ENCODE measurements around the gene RECK.
A peak's percentile ranks its signal among the peaks of the same experiment; 100 is the strongest.
"Not testable (repeated sequence)": the region's sequence is repeated elsewhere in the genome, so short reads cannot be mapped to it uniquely, and the experiment has no call there.

Gene RECK

DNA sequence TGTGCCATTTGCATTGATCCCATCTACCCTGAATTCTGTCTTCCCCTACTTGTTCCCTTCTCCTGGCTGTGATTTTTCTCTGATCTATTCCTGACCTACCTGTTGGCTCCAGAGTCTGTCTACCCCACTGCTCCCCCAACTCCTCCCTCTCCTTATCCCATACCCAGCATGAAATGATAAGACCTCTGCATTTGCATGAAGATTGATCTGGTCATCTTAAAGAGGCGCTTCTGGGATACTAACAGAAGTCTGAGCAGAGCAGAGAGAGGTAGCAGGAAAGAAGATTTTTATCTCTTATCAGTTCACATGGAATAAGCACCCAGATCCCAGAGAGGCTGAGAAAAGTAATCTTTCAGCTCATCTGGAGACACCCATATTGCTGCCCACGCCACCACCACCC, 81.5 kb downstream of the RECK start:
- no peak for DNase-seq (ENCODE audit: low read depth)

DNA sequence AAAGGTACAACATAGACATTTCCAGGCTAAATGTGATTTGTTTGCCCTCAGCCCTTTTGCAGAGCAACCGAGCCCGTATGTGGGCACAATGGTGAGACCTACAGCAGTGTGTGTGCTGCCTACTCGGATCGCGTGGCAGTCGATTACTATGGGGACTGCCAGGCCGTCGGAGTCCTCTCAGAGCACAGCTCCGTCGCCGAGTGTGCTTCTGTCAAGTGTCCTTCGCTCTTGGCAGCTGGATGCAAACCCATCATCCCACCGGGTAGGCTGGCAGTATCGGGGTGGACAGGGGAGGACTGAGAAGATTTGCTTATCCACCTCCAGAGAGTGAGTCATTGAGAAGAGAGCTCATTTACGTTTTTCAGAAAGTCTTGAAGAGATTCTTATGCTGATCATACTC, 82.0 kb downstream of the RECK start:
- no peak for DNase-seq (ENCODE audit: low read depth)

DNA sequence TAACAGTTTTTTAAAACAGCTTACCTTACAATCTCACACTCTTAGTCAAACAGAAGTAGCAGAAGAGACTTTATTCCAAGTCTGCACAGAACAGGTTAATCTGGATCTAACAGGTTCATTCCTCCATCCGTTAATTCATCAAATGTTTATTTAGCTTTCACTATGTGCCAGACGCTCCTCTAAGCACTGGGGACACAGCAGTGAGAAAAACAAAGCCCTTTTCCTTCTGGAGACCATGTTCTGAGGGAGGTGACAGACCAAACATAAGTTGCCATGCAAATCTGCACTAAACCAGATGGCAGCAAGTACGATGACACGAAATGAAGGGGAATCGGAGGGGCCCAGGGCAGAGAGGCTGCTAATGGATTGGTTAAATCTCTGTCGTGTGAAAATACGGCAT, 82.8 kb downstream of the RECK start:
- no peak for DNase-seq (ENCODE audit: low read depth)

DNA sequence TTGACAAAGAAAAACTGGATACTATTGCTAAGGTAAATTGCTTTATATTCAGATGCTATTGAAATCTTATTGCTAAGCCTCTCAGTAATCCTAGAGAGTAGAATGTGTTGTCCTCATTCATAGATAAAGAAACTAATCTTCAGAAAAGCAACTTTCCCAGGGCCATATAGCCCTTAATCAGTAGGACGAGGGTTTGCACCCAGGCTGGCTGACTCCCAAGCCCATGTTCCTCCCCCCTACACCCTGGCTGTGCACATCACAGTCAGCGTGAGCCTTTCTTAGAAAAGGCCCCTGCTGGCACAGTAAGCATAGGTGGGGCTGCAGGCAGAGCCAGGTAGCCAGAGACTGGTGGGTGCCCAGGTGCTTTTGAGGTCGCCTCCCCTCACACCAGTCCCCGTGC, 84.0 kb downstream of the RECK start:
- DNase-seq (ENCODE audit: low read depth), result no peak

DNA sequence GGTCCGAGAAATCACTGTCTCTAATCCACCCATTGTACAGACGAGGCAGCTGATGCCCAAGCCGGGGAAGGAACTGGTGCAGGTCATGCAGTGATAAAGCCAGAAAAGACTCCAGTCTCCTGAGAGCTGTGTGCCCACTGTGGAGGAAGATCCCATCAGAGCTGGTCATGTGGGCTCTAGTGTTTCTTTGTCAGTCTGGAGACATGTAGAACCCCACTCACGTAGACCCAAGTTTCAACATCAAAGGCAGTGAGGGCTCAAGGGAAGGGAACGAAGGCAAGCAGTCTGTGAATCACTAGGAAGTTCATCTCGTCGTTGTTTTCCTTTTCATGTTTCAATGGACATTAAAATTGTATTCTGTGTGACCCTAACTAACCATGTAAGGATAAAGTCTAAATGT, 85.3 kb downstream of the RECK start:
- no peak for DNase-seq (ENCODE audit: low read depth)

DNA sequence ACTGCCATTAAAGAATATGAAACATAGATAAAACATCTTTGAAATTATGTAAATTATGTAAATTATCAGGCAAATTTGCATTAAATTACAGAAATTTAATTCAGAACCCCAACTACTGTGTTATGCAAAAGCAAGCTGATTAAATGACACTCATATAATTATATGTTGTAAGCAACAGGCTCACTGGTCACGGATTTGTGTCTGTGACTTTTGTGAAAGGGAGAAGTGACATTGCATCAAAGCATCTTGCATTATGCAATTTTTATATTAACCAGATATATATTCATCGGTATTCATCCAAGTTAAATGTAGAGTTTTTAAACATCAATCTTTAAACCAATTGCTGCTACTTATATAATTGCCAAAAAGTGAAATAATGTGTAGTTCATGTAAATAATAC, 86.8 kb downstream of the RECK start:
- DNase-seq (ENCODE audit: low read depth), result no peak

DNA sequence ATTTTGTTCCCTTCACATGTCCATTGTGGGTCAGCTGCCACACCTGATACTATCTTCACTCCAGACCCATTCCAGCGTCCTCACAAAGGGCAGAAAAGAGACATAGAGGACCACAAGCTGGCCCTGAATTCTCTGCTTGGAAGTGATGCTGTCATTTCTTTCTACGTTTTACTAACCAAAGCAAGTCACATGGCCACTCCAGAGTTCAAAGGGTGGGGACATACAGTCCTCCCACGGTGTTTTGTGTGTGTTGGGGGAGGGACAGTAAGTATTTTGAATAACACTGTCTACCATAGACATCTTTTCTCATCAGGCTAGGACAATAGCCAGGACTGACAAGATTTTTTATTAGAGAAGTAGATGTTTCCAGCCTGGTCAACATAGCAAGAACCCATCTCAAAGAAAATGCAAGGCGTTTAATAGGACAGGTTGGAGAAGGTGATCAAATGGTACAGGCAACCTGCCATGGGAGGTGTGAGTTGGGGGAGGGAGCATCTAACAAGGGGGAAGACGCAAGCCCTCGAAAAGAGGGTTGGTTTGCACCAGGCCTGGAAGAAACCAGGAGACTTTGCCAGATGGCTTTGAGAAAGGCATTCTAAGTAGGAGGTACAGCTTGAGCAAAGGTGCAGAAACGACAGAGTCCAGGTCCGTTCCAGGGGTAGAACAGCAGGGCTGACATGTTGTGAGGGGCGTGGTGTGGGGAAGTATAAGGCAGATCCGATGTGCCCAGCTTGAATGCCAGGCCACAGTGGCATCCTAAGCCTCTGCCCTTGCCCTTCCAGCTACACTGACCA, 88.5 kb downstream of the RECK start:
- DNase-seq (ENCODE audit: low read depth), result no peak

DNA sequence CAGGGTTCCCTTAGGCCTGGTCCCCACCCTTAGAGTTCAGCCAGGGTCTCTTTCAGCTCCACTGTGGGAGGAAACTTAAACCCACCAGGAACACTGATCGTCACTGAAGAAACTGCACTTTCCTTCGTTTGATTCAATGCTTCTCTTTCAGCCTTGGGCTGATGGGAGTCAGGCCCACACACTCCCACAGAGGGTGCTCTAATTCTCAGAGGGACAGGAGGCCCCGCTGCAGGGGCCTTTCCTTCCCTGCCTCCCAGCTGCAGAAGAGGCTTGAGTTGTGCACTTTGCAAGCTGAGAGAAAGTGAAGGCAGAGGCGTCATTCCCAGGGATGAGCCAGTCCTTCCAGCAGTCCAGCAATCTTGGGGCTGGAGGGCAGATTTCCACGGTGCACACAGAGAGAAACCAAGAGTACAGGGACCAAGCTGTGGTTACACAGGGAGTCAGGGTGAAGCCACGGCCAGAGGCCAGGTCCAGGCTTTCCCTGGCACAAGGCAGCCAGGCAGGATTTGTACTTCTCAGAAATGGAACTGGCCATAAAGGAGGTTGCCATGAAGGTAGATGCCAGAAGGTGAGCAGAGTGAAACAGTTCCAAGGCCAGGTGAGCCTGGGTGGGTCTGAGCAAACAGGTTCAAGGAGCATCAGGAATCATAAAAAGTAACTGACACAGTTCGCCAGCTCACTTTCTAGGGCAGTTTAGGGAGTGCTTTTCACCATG, 89.5 kb downstream of the RECK start:
- no peak for DNase-seq (ENCODE audit: low read depth)

DNA sequence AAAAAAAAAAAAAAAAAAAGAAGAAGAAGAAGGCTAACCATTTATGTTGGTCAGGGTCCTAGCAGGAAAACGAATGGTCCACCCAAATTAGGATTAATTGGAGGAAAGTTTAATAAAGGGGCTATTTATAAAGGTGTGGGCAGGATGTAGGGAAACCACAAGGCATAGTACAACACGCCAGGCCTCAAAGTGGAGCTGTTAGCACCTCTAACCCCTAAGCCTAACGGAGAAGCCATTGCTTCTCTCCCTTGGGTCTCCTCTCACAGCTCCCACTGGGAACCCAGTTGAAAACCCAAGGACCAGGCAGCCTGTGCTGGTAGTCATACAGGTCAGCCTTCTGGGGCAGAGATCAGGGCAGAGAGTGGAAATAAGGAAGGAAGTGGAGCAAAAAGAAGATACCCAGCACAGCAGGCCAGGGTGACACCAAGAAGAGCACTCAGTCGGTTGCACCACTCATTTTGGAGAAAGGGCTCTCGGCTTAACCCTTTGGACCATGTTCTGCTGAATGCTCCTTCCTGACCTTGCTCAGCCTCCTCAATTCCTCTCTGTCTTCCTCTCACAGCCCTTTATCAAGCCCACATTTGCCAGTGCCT, 91.0 kb downstream of the RECK start:
- no peak for DNase-seq (ENCODE audit: low read depth)

DNA sequence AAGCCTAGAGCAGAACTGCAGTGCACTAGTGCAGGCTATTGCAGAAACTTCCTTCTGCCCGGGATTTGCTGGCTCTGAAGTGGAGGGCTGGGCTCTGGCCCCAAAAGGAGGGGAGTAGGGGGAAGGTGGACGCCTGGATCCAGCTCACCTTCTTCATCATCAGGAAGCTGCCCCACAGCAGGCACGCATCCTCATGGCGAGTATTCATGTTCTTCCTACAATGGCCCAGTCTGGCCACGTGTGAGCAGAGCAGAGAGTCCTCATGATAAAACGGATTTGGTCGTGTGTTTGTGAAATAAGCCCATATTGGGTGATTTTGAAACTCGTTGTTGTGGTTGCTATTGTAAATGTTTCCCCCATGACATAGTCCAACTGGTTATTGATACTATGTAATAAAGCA, 91.6 kb downstream of the RECK start:
- no peak for DNase-seq (ENCODE audit: low read depth)

DNA sequence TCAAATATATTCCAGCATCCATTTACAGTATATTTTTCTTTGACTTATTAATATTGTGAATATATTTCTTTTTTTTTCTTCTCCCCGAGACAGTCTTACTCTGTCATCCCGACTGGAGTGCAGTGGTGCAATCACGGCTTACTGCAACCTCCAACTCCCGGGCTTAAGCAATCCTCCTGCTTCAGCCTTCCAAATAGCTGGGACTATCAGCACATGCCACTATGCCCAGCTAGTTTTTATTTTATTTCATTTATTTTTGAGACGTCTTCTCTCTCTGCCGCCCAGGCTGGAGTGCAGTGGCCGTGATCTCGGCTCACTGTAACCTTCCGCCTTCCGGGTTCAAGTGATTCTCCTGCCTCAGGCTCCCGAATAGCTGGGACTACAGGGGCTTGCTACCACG, 92.4 kb downstream of the RECK start:
- no peak for DNase-seq (ENCODE audit: low read depth)

DNA sequence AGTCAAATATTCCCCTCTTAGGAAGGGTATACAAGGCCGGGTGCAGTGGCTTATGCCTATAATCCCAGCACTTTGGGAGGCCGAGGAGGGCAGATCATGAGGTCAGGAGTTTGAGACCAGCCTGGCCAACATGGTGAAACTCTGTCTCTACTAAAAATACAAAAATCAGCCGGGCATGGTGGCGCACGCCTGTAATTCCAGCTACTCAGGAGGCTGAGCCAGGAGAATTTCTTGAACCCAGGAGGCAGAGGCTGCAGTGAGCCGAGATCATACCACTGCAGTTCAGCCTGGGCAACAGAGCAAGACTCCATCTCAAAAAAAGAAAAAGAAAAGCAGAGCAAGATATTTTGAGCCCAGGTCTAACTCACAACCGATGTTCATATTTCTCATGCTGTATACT, 95.0 kb downstream of the RECK start:
- not testable (repeated sequence) for DNase-seq (ENCODE audit: low read depth)

DNA sequence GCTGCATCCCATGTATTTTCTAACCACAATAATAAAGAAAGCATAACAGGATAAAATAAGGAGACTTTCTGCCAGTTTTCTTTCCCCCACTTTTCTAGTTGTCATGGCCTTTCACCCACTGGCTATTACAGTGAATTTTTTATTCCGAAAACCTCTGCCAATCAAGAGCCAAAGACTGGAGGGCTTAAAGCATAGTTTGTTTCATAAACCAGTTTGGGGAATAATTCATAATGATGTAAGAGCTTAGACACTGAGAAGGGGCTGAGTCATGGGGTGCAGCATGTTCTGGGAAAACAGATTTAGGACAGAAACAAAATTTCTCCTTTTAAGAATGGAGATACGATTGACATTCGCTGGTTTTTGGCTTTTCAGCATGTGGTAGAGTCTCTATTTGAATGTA, 95.4 kb downstream of the RECK start:
- DNase-seq (ENCODE audit: low read depth), result peak; percentile 20

DNA sequence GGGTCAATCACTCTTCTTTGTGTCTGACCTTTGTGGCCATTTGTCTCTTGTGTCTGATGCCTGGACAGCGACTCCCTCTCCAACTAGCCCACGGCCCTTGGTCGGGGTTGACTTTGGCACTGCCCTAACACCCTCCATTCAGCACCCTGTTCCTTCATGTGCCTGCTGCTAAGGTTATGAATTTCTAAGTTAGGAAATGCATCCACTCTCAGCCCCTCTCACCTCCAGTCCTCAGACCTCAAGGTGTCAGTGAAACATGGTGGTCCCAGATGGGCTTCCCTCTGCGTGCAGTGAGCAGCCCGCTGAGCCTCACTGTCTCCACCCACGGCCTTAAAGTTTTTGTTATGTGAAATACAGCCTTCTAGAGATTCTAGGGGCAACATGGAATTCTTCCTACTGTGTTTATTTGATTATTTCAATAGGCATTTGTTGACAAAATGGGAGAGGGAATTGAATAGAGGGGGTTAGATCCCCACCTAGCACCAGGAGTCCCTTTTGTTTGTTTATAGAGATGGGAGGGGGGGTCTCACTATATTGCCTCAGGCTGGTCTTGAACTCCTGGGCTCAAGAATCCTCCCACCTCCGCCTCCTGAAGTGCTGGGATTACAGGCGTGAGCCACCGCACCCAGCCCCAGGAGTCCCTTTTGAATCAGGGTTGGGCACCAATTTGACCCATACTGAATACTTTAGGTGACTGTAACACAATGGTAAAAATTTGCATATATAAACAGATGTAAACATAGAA, 98.2 kb downstream of the RECK start:
- no peak for DNase-seq (ENCODE audit: low read depth)

DNA sequence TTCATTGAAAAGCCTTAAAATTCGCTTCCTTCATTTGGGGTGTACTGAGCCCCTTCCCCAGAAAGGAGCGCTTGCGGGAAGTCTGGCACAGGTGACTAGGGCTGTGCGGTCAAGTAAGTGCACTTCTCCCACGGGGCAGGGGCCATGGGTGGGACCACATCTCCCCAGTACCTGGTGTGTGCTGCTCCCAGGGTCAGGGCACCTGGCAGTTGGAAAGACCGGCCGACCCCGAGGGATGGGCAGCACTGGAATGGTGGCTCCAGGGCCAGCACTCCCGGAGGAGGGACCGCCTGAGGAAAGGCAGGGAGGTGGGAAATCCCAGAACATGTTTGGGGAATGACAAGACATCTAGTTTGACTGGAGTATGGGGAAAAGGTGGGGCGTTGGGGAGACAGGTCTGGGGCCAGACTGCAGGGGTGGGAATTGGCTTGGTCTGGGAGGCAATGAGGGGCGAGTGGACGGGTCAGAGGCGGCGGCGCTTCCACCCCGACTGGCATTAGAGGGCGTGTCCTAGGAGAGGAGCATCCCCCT, 99.1 kb downstream of the RECK start:
- no peak for DNase-seq (ENCODE audit: low read depth)

DNA sequence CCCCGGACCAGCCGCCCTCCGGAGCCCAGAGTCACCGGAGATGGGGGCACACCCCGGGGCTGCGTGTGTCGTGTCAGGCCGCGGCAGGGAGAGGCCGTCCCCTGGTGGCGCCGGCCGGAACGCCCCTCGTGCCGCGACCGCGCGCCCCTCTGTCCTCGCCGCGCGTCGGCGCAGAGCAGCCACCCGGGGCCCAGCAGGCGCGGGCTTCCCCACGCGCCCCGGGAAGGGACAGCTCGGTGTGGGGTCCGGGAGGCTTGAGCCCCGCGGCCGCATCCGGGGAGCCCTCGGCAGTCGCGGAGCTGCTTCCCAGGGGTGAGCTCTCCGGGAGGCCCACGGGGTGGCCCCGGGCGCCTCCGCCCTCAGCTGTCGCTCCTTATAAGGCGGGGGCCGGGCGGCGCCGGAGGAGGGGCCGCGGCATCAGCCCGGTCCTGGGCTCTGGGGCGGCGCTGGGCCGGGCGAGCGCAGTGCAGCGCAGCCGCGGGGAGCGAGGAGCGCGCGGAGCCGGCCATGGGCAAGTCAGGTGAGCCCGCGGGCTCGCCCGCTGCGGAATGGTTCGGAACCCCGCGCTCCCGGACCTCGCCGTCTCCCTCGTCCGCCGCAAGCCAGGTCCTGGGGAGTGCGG, 99.7 kb downstream of the RECK start, which contains the start of gene GLIPR2:
TSS of gene GLIPR2 (plus strand) at position 462 of the 622 bp plus-strand sequence. CDS start at position 508, 46 bp downstream.
- peak; percentile 79 for DNase-seq (ENCODE audit: low read depth)

DNA sequence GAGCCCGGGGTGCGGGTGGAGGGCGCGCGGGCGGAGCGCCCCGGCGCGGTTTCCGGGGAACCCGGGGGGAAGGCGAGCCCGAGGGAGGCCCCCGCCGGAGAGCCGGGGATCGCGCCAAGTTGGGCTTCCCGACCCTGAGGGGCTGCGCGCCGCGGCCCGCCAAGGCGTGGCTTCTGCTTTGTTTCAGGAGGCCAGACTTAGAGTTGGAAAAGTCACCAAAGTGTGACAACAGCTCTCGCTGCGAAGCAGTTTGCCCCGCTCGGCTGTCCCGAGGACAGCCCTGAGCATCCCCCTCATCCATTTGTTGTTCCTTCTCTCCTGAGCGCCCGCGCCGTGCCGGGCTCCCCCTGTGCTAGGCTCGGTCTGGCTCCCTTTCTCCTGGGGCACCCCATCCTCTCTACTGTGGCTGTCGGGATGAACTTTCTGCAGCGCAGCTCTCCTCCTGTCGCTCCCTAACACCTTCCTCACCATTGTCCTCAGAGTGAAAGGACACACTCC, 100.2 kb downstream of the RECK start:
- peak; percentile 23 for DNase-seq (ENCODE audit: low read depth)

DNA sequence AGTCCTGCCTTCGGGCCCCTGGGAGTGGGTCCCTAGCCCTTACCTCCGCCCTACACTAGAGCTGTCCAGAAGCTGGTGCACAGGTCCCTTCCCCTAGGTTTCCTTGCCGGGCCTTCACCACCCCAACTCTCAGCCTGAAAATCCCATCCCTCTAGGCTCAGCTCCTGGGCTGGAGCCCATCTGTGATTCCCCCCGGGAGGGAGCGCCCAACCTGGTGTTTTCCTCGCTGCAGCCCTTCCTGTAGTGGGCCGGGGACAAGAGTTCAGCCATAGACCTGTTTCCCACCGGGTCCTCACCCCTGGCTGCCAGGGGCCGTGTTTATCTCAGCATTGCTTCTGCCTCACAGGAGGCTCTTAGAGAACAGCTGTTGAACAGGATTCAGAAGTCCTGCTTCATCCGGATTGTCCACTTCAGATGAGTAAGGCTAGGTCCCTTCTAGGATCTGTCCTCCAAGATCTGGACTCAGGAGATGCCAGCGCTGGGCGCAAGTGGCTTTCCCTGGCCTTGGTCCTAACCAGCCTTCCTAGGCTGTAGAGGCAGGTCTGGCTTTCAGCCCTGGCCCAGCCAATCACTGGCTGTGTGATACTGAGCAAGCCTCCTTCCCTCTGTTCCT, 100.8 kb downstream of the RECK start:
- DNase-seq (ENCODE audit: low read depth), result peak; percentile 10

DNA sequence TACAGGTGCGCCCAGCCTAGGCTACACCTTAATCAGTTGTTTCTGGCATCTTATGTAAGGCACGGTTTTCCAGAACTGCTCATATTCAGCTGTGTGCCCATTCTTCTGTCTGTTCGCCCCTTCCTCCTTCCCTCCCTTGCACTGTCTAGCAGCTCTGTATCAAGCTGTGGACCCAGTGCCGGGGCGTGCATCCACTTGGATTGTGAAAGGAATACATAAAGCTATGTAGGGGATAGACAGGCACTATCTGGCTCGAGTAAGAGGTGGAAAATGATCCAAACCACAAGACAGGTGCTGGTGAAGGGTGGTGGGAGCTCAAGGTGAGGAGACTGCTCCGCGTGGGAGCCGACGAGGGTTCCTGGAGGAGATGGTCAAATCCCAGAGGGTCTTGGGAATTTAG, 101.8 kb downstream of the RECK start:
- no peak for DNase-seq (ENCODE audit: low read depth)

DNA sequence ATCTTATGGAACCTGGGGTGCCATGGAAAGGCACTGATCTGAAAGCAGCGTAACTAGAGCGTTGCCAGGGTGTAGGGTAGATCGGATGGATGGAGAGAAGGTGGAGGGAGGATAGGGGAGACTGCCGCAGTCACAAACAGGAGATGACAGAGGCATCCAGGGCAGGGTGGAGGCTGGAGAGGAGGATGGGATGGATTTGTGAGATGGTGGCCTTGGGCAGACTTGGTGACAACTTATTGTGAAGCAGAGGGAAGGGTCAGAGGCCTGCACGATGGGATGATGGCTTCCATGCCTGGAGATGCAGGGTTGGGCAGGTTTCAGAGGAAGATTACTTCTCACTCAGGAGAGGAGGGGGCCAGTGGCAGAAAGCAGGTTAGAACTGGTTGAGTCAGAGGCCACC, 102.2 kb downstream of the RECK start:
- DNase-seq (ENCODE audit: low read depth), result no peak
